ENCODE data around the gene ZNF296.

The ZNF296 gene

DNA sequence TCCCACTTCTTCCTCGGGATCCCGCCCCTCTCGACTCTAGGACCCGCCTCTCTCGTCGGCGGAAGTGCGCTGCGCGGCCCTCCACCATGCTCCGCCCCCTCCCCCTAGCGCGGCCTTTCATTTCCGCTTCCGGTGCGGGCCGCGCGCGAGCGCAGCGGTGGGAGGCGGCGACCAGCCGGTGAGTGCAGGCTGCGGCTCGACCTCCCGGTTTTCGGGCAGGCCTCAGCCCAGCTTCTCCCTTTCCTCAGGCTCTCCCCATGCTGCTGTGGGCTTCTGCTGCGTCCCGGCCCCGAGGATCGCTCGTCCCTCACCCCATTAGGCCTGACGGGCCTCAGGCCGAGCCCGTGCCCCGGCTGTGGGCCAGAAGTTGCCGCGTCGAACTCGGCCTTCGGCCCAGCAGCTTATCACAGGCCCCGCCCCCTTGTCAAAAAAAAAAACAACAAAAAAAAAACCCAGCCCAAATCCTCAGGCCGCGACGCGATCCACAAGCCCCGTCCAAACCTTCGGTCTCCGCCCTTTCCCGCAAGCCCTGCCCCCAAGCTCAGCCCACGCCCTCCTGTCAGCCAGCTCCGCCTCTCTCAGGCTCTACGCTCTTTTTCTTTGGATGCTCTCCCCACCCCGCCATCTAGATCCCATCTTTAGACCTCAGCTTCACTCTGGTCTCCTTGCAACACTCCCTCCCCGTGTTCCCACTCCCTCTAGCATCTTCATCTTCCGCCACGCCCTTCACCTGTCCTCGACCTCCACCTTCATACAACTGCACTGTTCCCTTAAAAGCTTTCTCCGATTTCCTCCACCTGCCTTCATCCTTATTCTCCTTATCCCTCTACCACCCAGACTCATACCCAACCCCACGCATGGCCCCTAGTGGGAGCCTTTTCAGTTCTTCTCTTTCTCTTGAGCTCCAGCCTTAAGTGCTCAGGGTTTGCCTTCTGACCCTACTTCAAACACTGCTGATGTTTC lies 37.1 kb downstream of the ZNF296 start, which contains the start of gene CLASRP:
Gene CLASRP, plus strand, starts transcription at position 115 of the 963 bp plus-strand sequence. CDS start 1,168 bp downstream, outside the sequence.
- Histone ChIP-seq H3K4me3 (ENCODE audit: low read length in 2 of 2) (peak within 1 kb of the TSS; percentile 78 to 96), H3K9ac (ENCODE audit: low read length in 2 of 2) (peak within 1 kb of the TSS; percentile 94 to 96), H3K27me3 (ENCODE audit: control insufficient read depth in 1 of 2, insufficient read depth in 2 of 2, low read length in 2 of 2) (no peaks in the 10 kb centered on the region), H3K4me1 (ENCODE audit: control insufficient read depth, insufficient read depth, low read length) (peaks cover 25% of the 10 kb centered on the region), H3K27ac (ENCODE audit: low read length) (peak within 1 kb of the TSS; percentile 91), H3K9me3 (ENCODE audit: control insufficient read depth in 2 of 2, low read length in 2 of 2) (no peaks in the 10 kb centered on the region), H3K36me3 (ENCODE audit: control insufficient read depth in 2 of 2, insufficient read depth in 2 of 2, low read length in 2 of 2) (peaks cover 28 to 29% of the 10 kb centered on the region in 2 donors)

DNA sequence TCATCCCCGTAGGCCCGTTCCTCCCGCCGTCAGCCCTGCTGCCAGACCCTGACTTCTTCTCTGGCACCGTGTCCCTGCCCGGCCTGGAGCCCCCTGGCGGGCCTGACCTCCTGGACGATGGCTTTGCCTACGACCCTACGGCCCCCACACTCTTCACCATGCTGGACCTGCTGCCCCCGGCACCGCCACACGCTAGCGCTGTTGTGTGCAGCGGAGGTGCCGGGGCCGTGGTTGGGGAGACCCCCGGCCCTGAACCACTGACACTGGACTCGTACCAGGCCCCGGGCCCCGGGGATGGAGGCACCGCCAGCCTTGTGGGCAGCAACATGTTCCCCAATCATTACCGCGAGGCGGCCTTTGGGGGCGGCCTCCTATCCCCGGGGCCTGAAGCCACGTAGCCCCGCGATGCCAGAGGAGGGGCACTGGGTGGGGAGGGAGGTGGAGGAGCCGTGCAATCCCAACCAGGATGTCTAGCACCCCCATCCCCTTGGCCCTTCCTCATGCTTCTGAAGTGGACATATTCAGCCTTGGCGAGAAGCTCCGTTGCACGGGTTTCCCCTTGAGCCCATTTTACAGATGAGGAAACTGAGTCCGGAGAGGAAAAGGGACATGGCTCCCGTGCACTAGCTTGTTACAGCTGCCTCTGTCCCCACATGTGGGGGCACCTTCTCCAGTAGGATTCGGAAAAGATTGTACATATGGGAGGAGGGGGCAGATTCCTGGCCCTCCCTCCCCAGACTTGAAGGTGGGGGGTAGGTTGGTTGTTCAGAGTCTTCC lies 38.7 kb downstream of the ZNF296 start:
- Histone ChIP-seq H3K4me3 (ENCODE audit: low read length in 2 of 2) (no peak overlapping the region), H3K36me3 (ENCODE audit: control insufficient read depth in 2 of 2, insufficient read depth in 2 of 2, low read length in 2 of 2) (peaks cover 29 to 36% of the 10 kb centered on the region in 2 donors), H3K9me3 (ENCODE audit: control insufficient read depth in 2 of 2, low read length in 2 of 2) (no peaks in the 10 kb centered on the region), H3K9ac (ENCODE audit: low read length in 2 of 2) (no peak overlapping the region), H3K27ac (ENCODE audit: low read length) (no peak overlapping the region), H3K4me1 (ENCODE audit: control insufficient read depth, insufficient read depth, low read length) (peaks cover 25% of the 10 kb centered on the region), H3K27me3 (ENCODE audit: control insufficient read depth in 1 of 2, insufficient read depth in 2 of 2, low read length in 2 of 2) (no peaks in the 10 kb centered on the region)

DNA sequence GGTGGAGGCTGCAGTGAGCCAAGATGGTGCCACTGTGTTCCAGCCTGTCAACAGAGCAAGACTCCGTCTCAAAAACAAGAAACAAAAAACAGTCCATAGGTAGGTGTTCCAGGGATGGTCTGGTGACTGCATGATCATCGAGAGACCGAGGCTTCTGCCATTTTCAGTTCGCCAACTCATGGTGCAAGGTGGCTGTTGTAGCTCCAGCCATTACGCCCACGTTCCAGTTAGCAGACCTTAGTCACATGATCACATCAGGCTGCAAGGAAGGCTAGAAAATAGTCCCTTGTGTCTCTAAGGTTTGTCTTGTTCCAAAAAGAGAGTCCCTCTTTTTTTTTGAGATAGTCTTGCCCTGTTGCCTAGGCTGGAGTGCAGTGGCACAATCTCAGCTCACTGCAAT lies 40.5 kb downstream of the ZNF296 start:
- Histone ChIP-seq H3K9me3 (ENCODE audit: control insufficient read depth in 2 of 2, low read length in 2 of 2) (no peaks in the 10 kb centered on the region), H3K9ac (ENCODE audit: low read length in 2 of 2) (no peak overlapping the region), H3K4me3 (ENCODE audit: low read length in 2 of 2) (no peak overlapping the region), H3K36me3 (ENCODE audit: control insufficient read depth in 2 of 2, insufficient read depth in 2 of 2, low read length in 2 of 2) (peaks cover 21 to 35% of the 10 kb centered on the region in 2 donors), H3K27ac (ENCODE audit: low read length) (no peak overlapping the region), H3K4me1 (ENCODE audit: control insufficient read depth, insufficient read depth, low read length) (peaks cover 16% of the 10 kb centered on the region), H3K27me3 (ENCODE audit: control insufficient read depth in 1 of 2, insufficient read depth in 2 of 2, low read length in 2 of 2) (no peaks in the 10 kb centered on the region)

DNA sequence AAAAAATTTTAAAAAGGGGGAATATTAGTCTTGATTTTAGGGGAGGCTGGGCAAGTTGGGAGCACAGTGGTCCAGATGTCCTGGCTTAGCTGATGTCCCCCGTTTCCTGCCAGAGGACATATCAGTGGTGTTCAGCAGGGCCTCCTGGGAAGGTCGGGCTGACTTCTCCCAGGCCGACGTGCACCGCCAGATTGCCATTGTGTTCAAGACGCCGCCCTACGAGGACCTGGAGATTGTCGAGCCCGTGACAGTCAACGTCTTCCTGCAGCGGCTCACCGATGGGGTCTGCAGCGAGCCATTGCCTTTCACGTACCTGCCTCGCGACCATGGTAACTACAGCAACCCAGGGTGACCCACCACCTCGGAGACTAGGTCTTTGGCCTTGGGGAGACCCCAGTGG lies 43.9 kb downstream of the ZNF296 start:
- no peaks in the 10 kb centered on the region for H3K27me3 ChIP-seq (ENCODE audit: control insufficient read depth in 1 of 2, insufficient read depth in 2 of 2, low read length in 2 of 2)
- no peak overlapping the region for H3K27ac ChIP-seq (ENCODE audit: low read length)
- no peaks in the 10 kb centered on the region for H3K4me1 ChIP-seq (ENCODE audit: control insufficient read depth, insufficient read depth, low read length)
- H3K9me3 ChIP-seq (ENCODE audit: control insufficient read depth in 2 of 2, low read length in 2 of 2): no peaks in the 10 kb centered on the region
- no peak overlapping the region for H3K9ac ChIP-seq (ENCODE audit: low read length in 2 of 2)
- no peak overlapping the region for H3K4me3 ChIP-seq (ENCODE audit: low read length in 2 of 2)
- peaks cover 23 to 43% of the 10 kb centered on the region in 2 donors for H3K36me3 ChIP-seq (ENCODE audit: control insufficient read depth in 2 of 2, insufficient read depth in 2 of 2, low read length in 2 of 2)

DNA sequence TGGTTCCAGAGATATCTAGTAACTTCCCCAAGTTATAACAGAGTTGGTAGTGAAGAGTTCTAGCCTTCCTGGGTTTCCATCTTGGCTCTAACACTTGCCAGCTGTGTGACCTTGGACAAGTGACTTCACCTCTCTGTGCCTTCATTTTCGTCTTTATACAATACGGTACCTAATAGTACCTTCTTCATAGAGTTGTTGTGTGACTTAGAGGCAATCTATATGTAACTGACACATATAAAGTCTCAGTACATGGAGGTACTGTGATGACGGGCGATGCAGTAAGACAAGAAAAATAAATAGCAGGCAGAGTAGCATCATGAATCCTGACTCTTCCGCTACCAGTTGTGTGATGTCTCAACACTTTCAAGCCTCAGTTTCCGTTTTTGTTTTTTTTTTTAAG lies 45.5 kb downstream of the ZNF296 start:
- Histone ChIP-seq H3K4me3 (ENCODE audit: low read length in 2 of 2) (no peak overlapping the region), H3K36me3 (ENCODE audit: control insufficient read depth in 2 of 2, insufficient read depth in 2 of 2, low read length in 2 of 2) (peaks cover 22 to 42% of the 10 kb centered on the region in 2 donors), H3K4me1 (ENCODE audit: control insufficient read depth, insufficient read depth, low read length) (no peaks in the 10 kb centered on the region), H3K27ac (ENCODE audit: low read length) (no peak overlapping the region), H3K9me3 (ENCODE audit: control insufficient read depth in 2 of 2, low read length in 2 of 2) (no peaks in the 10 kb centered on the region), H3K27me3 (ENCODE audit: control insufficient read depth in 1 of 2, insufficient read depth in 2 of 2, low read length in 2 of 2) (no peaks in the 10 kb centered on the region), H3K9ac (ENCODE audit: low read length in 2 of 2) (no peak overlapping the region)

DNA sequence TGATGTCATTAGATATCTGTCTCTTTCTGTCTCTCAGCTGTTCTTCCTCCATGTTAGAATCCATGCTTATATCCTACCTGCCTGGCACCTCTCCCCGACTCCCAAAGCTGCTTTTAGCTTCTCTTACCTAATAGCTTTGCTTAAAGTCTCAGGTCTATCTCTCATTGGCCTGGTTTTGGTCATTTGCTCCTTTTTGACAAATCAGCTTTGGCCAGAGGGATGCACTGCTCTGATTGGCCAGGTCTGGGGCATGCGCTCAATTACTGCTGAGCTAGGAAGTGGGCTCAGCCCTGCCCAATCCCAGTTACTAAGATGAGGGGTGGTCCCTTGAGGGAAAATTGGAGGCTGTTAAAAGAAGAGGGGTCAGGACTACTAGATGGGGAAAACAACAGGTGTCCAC lies 48.9 kb downstream of the ZNF296 start:
- H3K27ac ChIP-seq (ENCODE audit: low read length): no peak overlapping the region
- H3K27me3 ChIP-seq (ENCODE audit: control insufficient read depth in 1 of 2, insufficient read depth in 2 of 2, low read length in 2 of 2): no peaks in the 10 kb centered on the region
- no peak overlapping the region for H3K9ac ChIP-seq (ENCODE audit: low read length in 2 of 2)
- H3K4me3 ChIP-seq (ENCODE audit: low read length in 2 of 2): no peak overlapping the region
- H3K4me1 ChIP-seq (ENCODE audit: control insufficient read depth, insufficient read depth, low read length): no peaks in the 10 kb centered on the region
- H3K36me3 ChIP-seq (ENCODE audit: control insufficient read depth in 2 of 2, insufficient read depth in 2 of 2, low read length in 2 of 2): peaks cover 10 to 21% of the 10 kb centered on the region in 2 donors
- no peaks in the 10 kb centered on the region for H3K9me3 ChIP-seq (ENCODE audit: control insufficient read depth in 2 of 2, low read length in 2 of 2)

DNA sequence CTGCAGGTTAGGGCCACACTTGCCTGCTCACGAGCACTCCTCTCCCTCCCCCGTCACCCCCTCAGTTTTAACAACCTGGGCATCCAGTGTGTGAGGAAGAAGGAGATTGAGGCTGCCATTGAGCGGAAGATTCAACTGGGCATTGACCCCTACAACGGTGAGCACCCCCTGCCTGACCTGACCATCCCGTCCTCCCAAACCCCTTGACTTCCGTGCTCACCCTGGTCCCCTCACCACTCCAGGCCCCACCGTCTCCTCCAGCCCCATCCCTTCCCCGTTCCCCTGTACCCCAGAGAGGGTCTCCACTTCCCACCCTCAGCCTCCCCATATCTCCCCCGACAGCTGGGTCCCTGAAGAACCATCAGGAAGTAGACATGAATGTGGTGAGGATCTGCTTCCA lies 51.0 kb downstream of the ZNF296 start:
- H3K9me3 ChIP-seq (ENCODE audit: control insufficient read depth in 2 of 2, low read length in 2 of 2): no peaks in the 10 kb centered on the region
- H3K4me1 ChIP-seq (ENCODE audit: control insufficient read depth, insufficient read depth, low read length): no peaks in the 10 kb centered on the region
- peaks cover 8 to 13% of the 10 kb centered on the region in 2 donors for H3K36me3 ChIP-seq (ENCODE audit: control insufficient read depth in 2 of 2, insufficient read depth in 2 of 2, low read length in 2 of 2)
- H3K9ac ChIP-seq (ENCODE audit: low read length in 2 of 2): no peak overlapping the region
- H3K4me3 ChIP-seq (ENCODE audit: low read length in 2 of 2): no peak overlapping the region
- no peak overlapping the region for H3K27ac ChIP-seq (ENCODE audit: low read length)
- H3K27me3 ChIP-seq (ENCODE audit: control insufficient read depth in 1 of 2, insufficient read depth in 2 of 2, low read length in 2 of 2): no peaks in the 10 kb centered on the region

DNA sequence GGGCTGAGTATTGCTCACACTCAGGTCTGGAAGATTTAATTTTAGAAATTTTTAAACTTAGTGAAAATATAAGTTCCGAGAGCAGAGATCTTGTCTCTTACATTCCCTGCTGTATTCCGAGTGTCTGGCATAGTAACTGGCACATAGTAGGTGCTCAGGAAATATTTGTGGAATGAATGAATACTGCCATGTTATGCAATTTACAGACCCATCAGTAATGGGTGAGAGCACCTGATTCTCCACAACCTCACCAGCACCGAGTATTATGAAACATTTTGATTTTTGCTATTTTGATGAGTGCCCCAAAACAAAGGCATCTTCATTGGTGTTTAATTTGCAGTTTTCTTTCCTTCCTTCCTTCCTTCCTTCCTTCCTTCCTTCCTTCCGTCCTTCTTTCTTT lies 53.2 kb downstream of the ZNF296 start:
- Histone ChIP-seq H3K9ac (ENCODE audit: low read length in 2 of 2) (no peak overlapping the region), H3K9me3 (ENCODE audit: control insufficient read depth in 2 of 2, low read length in 2 of 2) (no peaks in the 10 kb centered on the region), H3K4me1 (ENCODE audit: control insufficient read depth, insufficient read depth, low read length) (no peaks in the 10 kb centered on the region), H3K27me3 (ENCODE audit: control insufficient read depth in 1 of 2, insufficient read depth in 2 of 2, low read length in 2 of 2) (no peaks in the 10 kb centered on the region), H3K36me3 (ENCODE audit: control insufficient read depth in 2 of 2, insufficient read depth in 2 of 2, low read length in 2 of 2) (peaks cover 3 to 4% of the 10 kb centered on the region in 2 donors), H3K27ac (ENCODE audit: low read length) (no peak overlapping the region), H3K4me3 (ENCODE audit: low read length in 2 of 2) (no peak overlapping the region)

DNA sequence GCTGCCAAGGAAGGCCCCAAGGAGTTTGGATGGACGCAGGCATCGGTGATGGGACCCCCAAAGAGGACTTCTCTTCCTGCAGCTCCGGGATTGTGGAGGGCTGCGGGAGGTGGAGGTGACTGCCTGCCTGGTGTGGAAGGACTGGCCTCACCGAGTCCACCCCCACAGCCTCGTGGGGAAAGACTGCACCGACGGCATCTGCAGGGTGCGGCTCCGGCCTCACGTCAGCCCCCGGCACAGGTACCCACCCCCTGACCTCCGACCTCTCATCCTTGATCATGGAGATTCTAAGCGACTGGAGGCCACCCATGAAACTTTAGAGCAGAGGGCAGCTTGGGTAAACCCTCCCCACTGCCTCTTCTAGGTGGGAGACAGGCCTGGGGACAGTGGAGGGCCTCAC lies 54.3 kb downstream of the ZNF296 start:
- H3K36me3 ChIP-seq (ENCODE audit: control insufficient read depth in 2 of 2, insufficient read depth in 2 of 2, low read length in 2 of 2): peaks cover 0 to 3% of the 10 kb centered on the region in 2 donors
- H3K4me1 ChIP-seq (ENCODE audit: control insufficient read depth, insufficient read depth, low read length): no peaks in the 10 kb centered on the region
- H3K9me3 ChIP-seq (ENCODE audit: control insufficient read depth in 2 of 2, low read length in 2 of 2): no peaks in the 10 kb centered on the region
- no peaks in the 10 kb centered on the region for H3K27me3 ChIP-seq (ENCODE audit: control insufficient read depth in 1 of 2, insufficient read depth in 2 of 2, low read length in 2 of 2)
- no peak overlapping the region for H3K27ac ChIP-seq (ENCODE audit: low read length)
- no peak overlapping the region for H3K9ac ChIP-seq (ENCODE audit: low read length in 2 of 2)
- no peak overlapping the region for H3K4me3 ChIP-seq (ENCODE audit: low read length in 2 of 2)
